ENCODE measurements around the gene IL22.

- TF ChIP-seq CTCF (optimal IDR thresholded peaks at IDR 0.05 in 1 of 3, IDR thresholded peaks at IDR 0.05 in 1 of 3, conservative IDR thresholded peaks at IDR 0.05 in 1 of 3; ENCODE audit: extremely low read depth in 1 of 3, insufficient read depth in 2 of 3, low read length in 3 of 3) = no peak
- no peak for TF ChIP-seq EZH2 (IDR thresholded peaks at IDR 0.05; ENCODE audit: low read length)
Measured at GRCh38 chr12:68292151-68292943, 38.9 kb upstream of the IL22 start.

Measured in keratinocyte (primary cell).